HG03432 (cell line): ENCODE results near the gene BRIP1.
"Not testable (repeated sequence)": the region's sequence is repeated elsewhere in the genome, so short reads cannot be mapped to it uniquely, and the experiment has no call there.

Source experiments
- ATAC-seq: cut with Tn5 transposase; IDR thresholded peaks from one replicate; pipeline ENCODE4 v1.9.1; 2021; ENCODE audit warnings: mild to moderate bottlenecking, moderate library complexity; ENCODE audit not compliant: unreplicated experiment

BRIP1 gene

GRCh38 chr17:61672140-61672539 lies 191.2 kb downstream of the BRIP1 start:
- ATAC-seq: no peak

- no peak for ATAC-seq
Measured at GRCh38 chr17:61670691-61671090, 192.6 kb downstream of the BRIP1 start.

- no peak for ATAC-seq
Measured at GRCh38 chr17:61669522-61669921, 193.8 kb downstream of the BRIP1 start.

GRCh38 chr17:61668486-61668885 lies 194.8 kb downstream of the BRIP1 start:
- ATAC-seq: no peak

- ATAC-seq: not testable (repeated sequence)
Measured at GRCh38 chr17:61666406-61667088, 196.8 kb downstream of the BRIP1 start.

GRCh38 chr17:61663310-61663709 lies 200.0 kb downstream of the BRIP1 start:
- no peak for ATAC-seq

GRCh38 chr17:61662741-61663140 lies 200.6 kb downstream of the BRIP1 start:
- no peak for ATAC-seq

GRCh38 chr17:61662186-61662585 lies 201.1 kb downstream of the BRIP1 start:
- no peak for ATAC-seq

- ATAC-seq: no peak
Measured at GRCh38 chr17:61660746-61661485, 202.4 kb downstream of the BRIP1 start.

GRCh38 chr17:61659437-61659836 lies 203.9 kb downstream of the BRIP1 start:
- ATAC-seq: no peak

GRCh38 chr17:61658183-61658582 lies 205.1 kb downstream of the BRIP1 start:
- no peak for ATAC-seq

GRCh38 chr17:61657338-61657737 lies 206.0 kb downstream of the BRIP1 start:
- ATAC-seq: no peak

- ATAC-seq: no peak
Measured at GRCh38 chr17:61656721-61657217, 206.6 kb downstream of the BRIP1 start.

- ATAC-seq: no peak
Measured at GRCh38 chr17:61650749-61651148, 212.6 kb downstream of the BRIP1 start.

- ATAC-seq: no peak
Measured at GRCh38 chr17:61648587-61648986, 214.7 kb downstream of the BRIP1 start.

GRCh38 chr17:61647047-61647446 lies 216.3 kb downstream of the BRIP1 start:
- ATAC-seq: no peak

- ATAC-seq: no peak
Measured at GRCh38 chr17:61646482-61646881, 216.8 kb downstream of the BRIP1 start.

GRCh38 chr17:61645920-61646319 lies 217.4 kb downstream of the BRIP1 start:
- ATAC-seq: no peak

GRCh38 chr17:61644800-61645774 lies 218.2 kb downstream of the BRIP1 start:
- ATAC-seq: no peak

- no peak for ATAC-seq
Measured at GRCh38 chr17:61642768-61643167, 220.6 kb downstream of the BRIP1 start.

- no peak for ATAC-seq
Measured at GRCh38 chr17:61641715-61642114, 221.6 kb downstream of the BRIP1 start.
